GF-D8 (cell line): Measurements from ENCODE around the gene ZNF407.

Experiments
- DNase-seq: peaks from one replicate; lab custom pipeline; 2025; lab: John Stamatoyannopoulos, UW

Gene ZNF407

GRCh38 chr18:75053028-75053629, 455.5 kb downstream of the ZNF407 start:
- DNase-seq: no peak

- DNase-seq: no peak
Observed at GRCh38 chr18:75054046-75054445, 456.4 kb downstream of the ZNF407 start.

GRCh38 chr18:75054611-75055010, 456.9 kb downstream of the ZNF407 start:
- DNase-seq: no peak

GRCh38 chr18:75057169-75057960, 459.7 kb downstream of the ZNF407 start:
- no peak for DNase-seq

- DNase-seq: no peak
Observed at GRCh38 chr18:75060185-75060584, 462.5 kb downstream of the ZNF407 start.

- DNase-seq: no peak
Observed at GRCh38 chr18:75062297-75062886, 464.7 kb downstream of the ZNF407 start.

- DNase-seq: no peak
Observed at GRCh38 chr18:75063196-75063595, 465.5 kb downstream of the ZNF407 start.

- DNase-seq: no peak
Observed at GRCh38 chr18:75063615-75064512, 466.2 kb downstream of the ZNF407 start.

GRCh38 chr18:75064513-75064905, 466.8 kb downstream of the ZNF407 start:
- DNase-seq: no peak

GRCh38 chr18:75065251-75066000, 467.8 kb downstream of the ZNF407 start:
- no peak for DNase-seq

GRCh38 chr18:75066021-75066880, 468.6 kb downstream of the ZNF407 start:
- DNase-seq: no peak

GRCh38 chr18:75066936-75067335, 469.3 kb downstream of the ZNF407 start:
- no peak for DNase-seq

- no peak for DNase-seq
Observed at GRCh38 chr18:75067996-75068645, 470.5 kb downstream of the ZNF407 start.

GRCh38 chr18:75068682-75069435, 471.2 kb downstream of the ZNF407 start:
- DNase-seq: no peak

- no peak for DNase-seq
Observed at GRCh38 chr18:75070235-75070624, 472.6 kb downstream of the ZNF407 start.

GRCh38 chr18:75070625-75071483, 473.2 kb downstream of the ZNF407 start:
- peak; percentile 83 for DNase-seq

- DNase-seq: no peak
Observed at GRCh38 chr18:75071484-75071785, 473.8 kb downstream of the ZNF407 start.

- no peak for DNase-seq
Observed at GRCh38 chr18:75071866-75072671, 474.4 kb downstream of the ZNF407 start.
